Gastroesophageal sphincter (tissue), 3 donors: ENCODE data around the gene SPCS1.

Experiments used
- CTCF ChIP-seq, 4 experiments: fragments of 200-600 bp in 2 of 4; fragments of 450-650 bp in 2 of 4; sonication (generic) in 1 of 4; IDR thresholded peaks; one replicate each; pipeline ENCODE4 v1.5.1; 2017 to 2019; ENCODE audit warnings: antibody characterized with exemption in 4 of 4, mild to moderate bottlenecking in 2 of 4, moderate library complexity in 2 of 4
- POLR2A ChIP-seq, 2 donors: fragments of 450-650 bp; IDR thresholded peaks; one replicate each; pipeline ENCODE4 v1.6.1; 2017; ENCODE audit warnings: antibody characterized with exemption in 2 of 2, mild to moderate bottlenecking in 2 of 2, moderate library complexity in 1 of 2
- POLR2AphosphoS5 ChIP-seq: sonication (generic); formaldehyde crosslinking; IDR thresholded peaks from one replicate; pipeline ENCODE4 v1.6.1; 2017; ENCODE audit warnings: antibody characterized with exemption

- no peak for TF ChIP-seq POLR2A (IDR thresholded peaks at IDR 0.05)
- no peak for TF ChIP-seq CTCF (IDR thresholded peaks at IDR 0.05)
- TF ChIP-seq POLR2AphosphoS5, result no peak
These were observed 26.7 kb upstream of the SPCS1 start for GRCh38 chr3:52679199-52679538.
